SK-N-SH treated with all-trans-retinoic acid at 6 μM for 48 hours (cell line): ENCODE measurements around the gene CENPP.

ENCODE experiments used
- ATAC-seq: fragments of 200-7000 bp; cut with Tn5 transposase; 3 replicates; pipeline ENCODE4 v1.9.1; 2020; ENCODE audit warnings: mild to moderate bottlenecking, moderate library complexity
- ARNTL ChIP-seq: fragments of 450-650 bp; formaldehyde crosslinking; IDR thresholded peaks from 2 replicates; pipeline ENCODE4 v1.5.0; 2020; ENCODE audit warnings: low read depth, mild to moderate bottlenecking, moderate library complexity, borderline replicate concordance
- BACH2 ChIP-seq: fragments of 250-450 bp; sonication (Bioruptor Pico); IDR thresholded peaks from 2 replicates; pipeline ENCODE4 v1.9.0; 2021; ENCODE audit warnings: mild to moderate bottlenecking, borderline replicate concordance
- CSDC2 ChIP-seq: fragments of 250-450 bp; sonication (Bioruptor Pico); IDR thresholded peaks from 2 replicates; pipeline ENCODE4 v1.5.0; 2020; ENCODE audit warnings: mild to moderate bottlenecking, moderate library complexity
- ESRRG ChIP-seq: fragments of 250-450 bp; sonication (Bioruptor Pico); IDR thresholded peaks from 2 replicates; pipeline ENCODE4 v1.6.1; 2021; ENCODE audit warnings: mild to moderate bottlenecking
- GLIS3 ChIP-seq: fragments of 250-450 bp; sonication (Bioruptor Pico); IDR thresholded peaks from 2 replicates; pipeline ENCODE4 v1.5.0; 2020; ENCODE audit warnings: mild to moderate bottlenecking, moderate library complexity
- ISL1 ChIP-seq: fragments of 250-450 bp; sonication (Bioruptor Pico); IDR thresholded peaks from 2 replicates; pipeline ENCODE4 v2.1.2; 2022; ENCODE audit warnings: mild to moderate bottlenecking, moderate library complexity
- OSR1 ChIP-seq: fragments of 250-450 bp; sonication (Bioruptor Pico); IDR thresholded peaks from 2 replicates; pipeline ENCODE4 v1.8.0; 2022; ENCODE audit warnings: moderate library complexity, mild to moderate bottlenecking, inconsistent platforms
- PPARA ChIP-seq: fragments of 250-450 bp; sonication (Bioruptor Pico); IDR thresholded peaks from 2 replicates; pipeline ENCODE4 v1.5.0; 2020; ENCODE audit warnings: mild to moderate bottlenecking, borderline replicate concordance
- RARB ChIP-seq: fragments of 250-450 bp; sonication (Bioruptor Pico); IDR thresholded peaks from 2 replicates; pipeline ENCODE4 v1.8.0; 2021; ENCODE audit warnings: mild to moderate bottlenecking, moderate library complexity
- SNAI2 ChIP-seq: fragments of 250-450 bp; sonication (Bioruptor Pico); IDR thresholded peaks from 2 replicates; pipeline ENCODE4 v1.5.0; 2020; ENCODE audit warnings: mild to moderate bottlenecking, moderate library complexity
- TCF4 ChIP-seq: fragments of 250-450 bp; sonication (Bioruptor Pico); IDR thresholded peaks from 2 replicates; pipeline ENCODE4 v1.8.0; 2021; ENCODE audit warnings: mild to moderate bottlenecking, moderate library complexity, borderline replicate concordance
- TOX ChIP-seq: fragments of 250-450 bp; sonication (Bioruptor Pico); IDR thresholded peaks from 2 replicates; pipeline ENCODE4 v1.8.0; 2021; ENCODE audit warnings: mild to moderate bottlenecking, moderate library complexity, borderline replicate concordance
- ZC3H10 ChIP-seq: fragments of 250-450 bp; sonication (Bioruptor Pico); IDR thresholded peaks from 2 replicates; pipeline ENCODE4 v1.5.1; 2021; ENCODE audit warnings: mild to moderate bottlenecking, moderate library complexity
- ZFP3 ChIP-seq: fragments of 250-450 bp; sonication (Bioruptor Pico); IDR thresholded peaks from 2 replicates; pipeline ENCODE4 v1.5.0; 2020; ENCODE audit warnings: mild to moderate bottlenecking, moderate library complexity
- ZFP30 ChIP-seq: fragments of 450-650 bp; formaldehyde crosslinking; IDR thresholded peaks from 2 replicates; pipeline ENCODE4 v1.5.0; 2022; ENCODE audit warnings: mild to moderate bottlenecking, moderate library complexity
- ZNF565 ChIP-seq: fragments of 450-650 bp; formaldehyde crosslinking; conservative IDR thresholded peaks from 2 replicates; pipeline ENCODE4 v1.5.0; 2020; ENCODE audit warnings: low read depth, mild to moderate bottlenecking, moderate library complexity
- ZNF70 ChIP-seq: fragments of 450-650 bp; formaldehyde crosslinking; IDR thresholded peaks from 2 replicates; pipeline ENCODE4 v1.5.0; 2020; ENCODE audit warnings: mild to moderate bottlenecking, moderate library complexity
- ZNF8 ChIP-seq: fragments of 450-650 bp; formaldehyde crosslinking; IDR thresholded peaks from 2 replicates; pipeline ENCODE4 v1.5.0; 2020; ENCODE audit warnings: mild to moderate bottlenecking, moderate library complexity
- TF ChIP-seq, protein P1 (sequence below): fragments of 250-450 bp; sonication (Bioruptor Pico); IDR thresholded peaks from 2 replicates; pipeline ENCODE4 v1.8.0; 2020; ENCODE audit warnings: mild to moderate bottlenecking, moderate library complexity, borderline replicate concordance
- TF ChIP-seq, protein P2 (sequence below): fragments of 250-450 bp; sonication (Bioruptor Pico); IDR thresholded peaks from 2 replicates; pipeline ENCODE4 v1.5.0; 2020; ENCODE audit warnings: mild to moderate bottlenecking, moderate library complexity
- TF ChIP-seq, protein P3 (sequence below): fragments of 250-450 bp; sonication (Bioruptor Pico); IDR thresholded peaks from 2 replicates; pipeline ENCODE4 v1.5.1; 2021; ENCODE audit warnings: mild to moderate bottlenecking, moderate library complexity
- TF ChIP-seq, protein P4 (sequence below): fragments of 250-450 bp; sonication (Bioruptor Pico); IDR thresholded peaks from 2 replicates; pipeline ENCODE4 v1.5.1; 2020; ENCODE audit warnings: low read depth, mild to moderate bottlenecking, moderate library complexity

The CENPP gene

DNA sequence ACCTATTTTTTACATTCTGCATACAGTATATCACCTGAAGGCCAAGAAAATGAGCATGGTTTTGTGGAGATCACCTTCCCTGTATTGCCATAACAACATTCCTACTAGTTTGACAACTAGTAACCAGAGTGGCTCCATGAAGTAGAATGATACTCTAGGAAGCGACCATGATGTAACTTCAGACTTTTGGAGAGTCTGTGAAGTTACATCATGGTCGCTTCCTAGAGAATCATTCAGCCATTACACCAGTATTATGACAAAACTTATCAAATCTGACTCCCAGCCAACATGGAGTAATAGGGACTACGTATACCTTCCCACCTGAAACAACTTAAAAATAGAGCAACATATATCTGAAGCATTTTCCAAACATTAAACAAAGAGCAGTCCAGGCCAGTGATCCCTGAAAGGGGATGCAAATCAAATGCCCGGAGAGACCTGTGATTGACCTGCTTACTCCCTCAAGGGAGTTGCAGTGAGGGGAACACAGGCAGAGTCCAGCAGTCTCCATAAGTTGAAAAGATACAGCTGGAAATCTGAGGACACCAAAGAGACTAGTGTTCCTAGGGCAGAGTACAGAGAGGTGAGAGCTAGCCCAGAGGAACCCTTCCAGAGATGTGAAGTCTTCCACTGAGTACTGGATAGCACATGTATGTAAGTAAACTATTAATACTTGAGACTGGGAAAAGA is 202.2 kb downstream of the CENPP start (continued):
- TF ChIP-seq ZFP3 (no peak), ZFP30 (CRISPR knock-in tag) (no peak), ISL1 (CRISPR knock-in tag) (no peak), ZNF70 (no peak), ZC3H10 (no peak), RARB (no peak)
- TF ChIP-seq, protein P1, sequence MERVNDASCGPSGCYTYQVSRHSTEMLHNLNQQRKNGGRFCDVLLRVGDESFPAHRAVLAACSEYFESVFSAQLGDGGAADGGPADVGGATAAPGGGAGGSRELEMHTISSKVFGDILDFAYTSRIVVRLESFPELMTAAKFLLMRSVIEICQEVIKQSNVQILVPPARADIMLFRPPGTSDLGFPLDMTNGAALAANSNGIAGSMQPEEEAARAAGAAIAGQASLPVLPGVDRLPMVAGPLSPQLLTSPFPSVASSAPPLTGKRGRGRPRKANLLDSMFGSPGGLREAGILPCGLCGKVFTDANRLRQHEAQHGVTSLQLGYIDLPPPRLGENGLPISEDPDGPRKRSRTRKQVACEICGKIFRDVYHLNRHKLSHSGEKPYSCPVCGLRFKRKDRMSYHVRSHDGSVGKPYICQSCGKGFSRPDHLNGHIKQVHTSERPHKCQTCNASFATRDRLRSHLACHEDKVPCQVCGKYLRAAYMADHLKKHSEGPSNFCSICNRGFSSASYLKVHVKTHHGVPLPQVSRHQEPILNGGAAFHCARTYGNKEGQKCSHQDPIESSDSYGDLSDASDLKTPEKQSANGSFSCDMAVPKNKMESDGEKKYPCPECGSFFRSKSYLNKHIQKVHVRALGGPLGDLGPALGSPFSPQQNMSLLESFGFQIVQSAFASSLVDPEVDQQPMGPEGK (CRISPR knock-in tag) = no peak

DNA sequence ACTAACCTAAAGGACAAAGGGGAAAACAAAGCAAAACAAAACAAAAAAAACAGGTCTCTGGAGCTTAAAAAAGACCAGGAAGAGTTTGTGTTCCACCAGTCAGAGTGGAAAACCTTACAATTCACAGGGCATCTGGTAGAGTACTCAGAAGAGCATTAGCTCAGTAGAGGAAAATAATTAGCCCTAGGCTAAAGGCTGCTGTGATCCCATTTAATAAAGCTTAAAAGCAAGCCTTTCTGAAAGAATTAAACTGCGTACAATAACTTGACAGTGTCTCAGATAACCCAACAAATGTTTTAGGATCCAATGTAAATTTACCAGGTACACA is 202.7 kb downstream of the CENPP start:
- no peak for TF ChIP-seq CSDC2 (CRISPR knock-in tag)
- TF ChIP-seq ZNF8 = no peak
- TF ChIP-seq RARB = no peak
- no peak for TF ChIP-seq ZNF565
- TF ChIP-seq ESRRG (CRISPR knock-in tag) = no peak
- TF ChIP-seq GLIS3 = no peak
- no peak for TF ChIP-seq PPARA (CRISPR knock-in tag)
- no peak for TF ChIP-seq ZFP30 (CRISPR knock-in tag)
- no peak for TF ChIP-seq SNAI2 (CRISPR knock-in tag)
- TF ChIP-seq BACH2 (CRISPR knock-in tag) = no peak
- TF ChIP-seq, protein P2, sequence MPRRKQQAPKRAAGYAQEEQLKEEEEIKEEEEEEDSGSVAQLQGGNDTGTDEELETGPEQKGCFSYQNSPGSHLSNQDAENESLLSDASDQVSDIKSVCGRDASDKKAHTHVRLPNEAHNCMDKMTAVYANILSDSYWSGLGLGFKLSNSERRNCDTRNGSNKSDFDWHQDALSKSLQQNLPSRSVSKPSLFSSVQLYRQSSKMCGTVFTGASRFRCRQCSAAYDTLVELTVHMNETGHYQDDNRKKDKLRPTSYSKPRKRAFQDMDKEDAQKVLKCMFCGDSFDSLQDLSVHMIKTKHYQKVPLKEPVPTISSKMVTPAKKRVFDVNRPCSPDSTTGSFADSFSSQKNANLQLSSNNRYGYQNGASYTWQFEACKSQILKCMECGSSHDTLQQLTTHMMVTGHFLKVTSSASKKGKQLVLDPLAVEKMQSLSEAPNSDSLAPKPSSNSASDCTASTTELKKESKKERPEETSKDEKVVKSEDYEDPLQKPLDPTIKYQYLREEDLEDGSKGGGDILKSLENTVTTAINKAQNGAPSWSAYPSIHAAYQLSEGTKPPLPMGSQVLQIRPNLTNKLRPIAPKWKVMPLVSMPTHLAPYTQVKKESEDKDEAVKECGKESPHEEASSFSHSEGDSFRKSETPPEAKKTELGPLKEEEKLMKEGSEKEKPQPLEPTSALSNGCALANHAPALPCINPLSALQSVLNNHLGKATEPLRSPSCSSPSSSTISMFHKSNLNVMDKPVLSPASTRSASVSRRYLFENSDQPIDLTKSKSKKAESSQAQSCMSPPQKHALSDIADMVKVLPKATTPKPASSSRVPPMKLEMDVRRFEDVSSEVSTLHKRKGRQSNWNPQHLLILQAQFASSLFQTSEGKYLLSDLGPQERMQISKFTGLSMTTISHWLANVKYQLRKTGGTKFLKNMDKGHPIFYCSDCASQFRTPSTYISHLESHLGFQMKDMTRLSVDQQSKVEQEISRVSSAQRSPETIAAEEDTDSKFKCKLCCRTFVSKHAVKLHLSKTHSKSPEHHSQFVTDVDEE (CRISPR knock-in tag) = no peak
- TF ChIP-seq, protein P3, sequence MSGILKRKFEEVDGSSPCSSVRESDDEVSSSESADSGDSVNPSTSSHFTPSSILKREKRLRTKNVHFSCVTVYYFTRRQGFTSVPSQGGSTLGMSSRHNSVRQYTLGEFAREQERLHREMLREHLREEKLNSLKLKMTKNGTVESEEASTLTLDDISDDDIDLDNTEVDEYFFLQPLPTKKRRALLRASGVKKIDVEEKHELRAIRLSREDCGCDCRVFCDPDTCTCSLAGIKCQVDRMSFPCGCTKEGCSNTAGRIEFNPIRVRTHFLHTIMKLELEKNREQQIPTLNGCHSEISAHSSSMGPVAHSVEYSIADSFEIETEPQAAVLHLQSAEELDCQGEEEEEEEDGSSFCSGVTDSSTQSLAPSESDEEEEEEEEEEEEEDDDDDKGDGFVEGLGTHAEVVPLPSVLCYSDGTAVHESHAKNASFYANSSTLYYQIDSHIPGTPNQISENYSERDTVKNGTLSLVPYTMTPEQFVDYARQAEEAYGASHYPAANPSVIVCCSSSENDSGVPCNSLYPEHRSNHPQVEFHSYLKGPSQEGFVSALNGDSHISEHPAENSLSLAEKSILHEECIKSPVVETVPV (CRISPR knock-in tag) = no peak
- ATAC-seq = no peak

DNA sequence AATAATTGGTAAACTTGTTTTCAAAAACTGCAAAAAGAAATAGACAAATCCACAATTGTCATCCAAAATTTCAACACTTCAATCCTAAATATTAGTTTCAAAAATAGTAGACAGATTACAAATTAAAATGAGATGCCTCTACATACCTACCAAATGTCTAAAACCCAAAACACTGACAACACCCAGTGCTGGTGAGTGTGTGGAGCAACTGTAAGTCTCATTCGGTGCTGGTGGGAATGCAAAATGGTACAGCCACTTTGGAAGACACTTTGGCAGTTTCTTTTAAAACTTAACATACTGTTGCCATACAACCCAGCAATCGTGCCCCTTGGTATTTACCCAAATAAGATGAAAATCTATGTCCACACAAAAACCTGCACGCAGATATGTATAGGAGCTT is 203.4 kb downstream of the CENPP start:
- TF ChIP-seq OSR1 = no peak
- TF ChIP-seq, protein P2 (CRISPR knock-in tag) = no peak
- no peak for TF ChIP-seq RARB
- TF ChIP-seq TCF4 = no peak
- no peak for TF ChIP-seq ESRRG (CRISPR knock-in tag)
- TF ChIP-seq ISL1 (CRISPR knock-in tag) = no peak
- no peak for TF ChIP-seq ZNF565
- no peak for TF ChIP-seq ARNTL (CRISPR knock-in tag)
- no peak for TF ChIP-seq ZC3H10
- no peak for TF ChIP-seq TOX (CRISPR knock-in tag)
- no peak for TF ChIP-seq PPARA (CRISPR knock-in tag)
- TF ChIP-seq ZFP3 = no peak
- no peak for TF ChIP-seq ZNF8
- TF ChIP-seq, protein P4, sequence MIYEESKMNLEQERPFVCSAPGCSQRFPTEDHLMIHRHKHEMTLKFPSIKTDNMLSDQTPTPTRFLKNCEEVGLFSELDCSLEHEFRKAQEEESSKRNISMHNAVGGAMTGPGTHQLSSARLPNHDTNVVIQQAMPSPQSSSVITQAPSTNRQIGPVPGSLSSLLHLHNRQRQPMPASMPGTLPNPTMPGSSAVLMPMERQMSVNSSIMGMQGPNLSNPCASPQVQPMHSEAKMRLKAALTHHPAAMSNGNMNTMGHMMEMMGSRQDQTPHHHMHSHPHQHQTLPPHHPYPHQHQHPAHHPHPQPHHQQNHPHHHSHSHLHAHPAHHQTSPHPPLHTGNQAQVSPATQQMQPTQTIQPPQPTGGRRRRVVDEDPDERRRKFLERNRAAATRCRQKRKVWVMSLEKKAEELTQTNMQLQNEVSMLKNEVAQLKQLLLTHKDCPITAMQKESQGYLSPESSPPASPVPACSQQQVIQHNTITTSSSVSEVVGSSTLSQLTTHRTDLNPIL (CRISPR knock-in tag) = no peak
- ATAC-seq = no peak
